IMR-90 (cell line): Measurements from ENCODE around the gene CTDSPL.

Source experiments
- BHLHE40 ChIP-seq: fragments of 150-350 bp; IDR thresholded peaks from 2 replicates; pipeline ENCODE4 v1.6.1; 2016; ENCODE audit warnings: mild to moderate bottlenecking, low read depth, low read length
- CTCF ChIP-seq: conservative IDR thresholded peaks from 2 replicates; pipeline ENCODE4 v1.5.1; 2012; ENCODE audit warnings: mild to moderate bottlenecking, low read depth, low read length, improper control_type of control experiment
- ELK1 ChIP-seq: fragments of 150-350 bp; IDR thresholded peaks from 2 replicates; pipeline ENCODE4 v1.6.1; 2016; ENCODE audit warnings: low read depth, mild to moderate bottlenecking, low read length, moderate library complexity, borderline replicate concordance
- NFE2L2 ChIP-seq: fragments of 150-350 bp; IDR thresholded peaks from 2 replicates; pipeline ENCODE4 v1.6.1; 2016; ENCODE audit warnings: low read depth, mild to moderate bottlenecking, low read length
- POLR2A ChIP-seq: IDR thresholded peaks from 2 replicates; pipeline ENCODE4 v1.6.1; 2012; ENCODE audit warnings: mild to moderate bottlenecking, low read depth, low read length
- RAD21 ChIP-seq: IDR thresholded peaks from 2 replicates; pipeline ENCODE4 v1.6.1; 2012; ENCODE audit warnings: low read length, improper control_type of control experiment
- RFX5 ChIP-seq: IDR thresholded peaks from 2 replicates; pipeline ENCODE4 v1.8.0; 2012; ENCODE audit warnings: low read depth, mild to moderate bottlenecking, low read length, moderate library complexity
- SMC3 ChIP-seq: fragments of 150-350 bp; IDR thresholded peaks from 2 replicates; pipeline ENCODE4 v1.6.1; 2016; ENCODE audit warnings: low read depth, mild to moderate bottlenecking, antibody characterized with exemption, low read length, moderate library complexity
- USF2 ChIP-seq: fragments of 150-350 bp; IDR thresholded peaks from 2 replicates; pipeline ENCODE4 v1.6.1; 2017; ENCODE audit warnings: mild to moderate bottlenecking, antibody characterized with exemption, low read length, low read depth

GRCh38 chr3:37938011-37938410 is 76.3 kb downstream of the CTDSPL start:
- TF ChIP-seq BHLHE40 (no peak), CTCF (no peak), POLR2A (no peak), NFE2L2 (no peak), SMC3 (no peak), ELK1 (no peak), RAD21 (no peak), RFX5 (no peak), USF2 (no peak)
